CD4-positive, alpha-beta T cell (primary cell): ENCODE results near the gene ACD. TPM values are rescaled to one million over a fixed set of nuclear protein-coding genes. Genes with fewer than 3 reads are reported as not detected.
A peak's percentile ranks its signal among the peaks of the same experiment; 100 is the strongest.

Experiments used
- ATAC-seq: fragments of 200-7000 bp; cut with Tn5 transposase; one replicate; pipeline ENCODE4 v1.10.0; 2022; ENCODE audit warnings: mild to moderate bottlenecking; ENCODE audit not compliant: poor library complexity
- CTCF ChIA-PET: fragments of 350-600 bp; sonication (Branson Sonifier 250); formaldehyde crosslinking; loops from one replicate; lab custom pipeline; 2021; ENCODE audit warnings: antibody characterized with exemption, inconsistent platforms; lab: Charles Lee
- POLR2A ChIA-PET: fragments of 350-600 bp; sonication (Branson Sonifier 250); formaldehyde crosslinking; loops from one replicate; lab custom pipeline; 2021; ENCODE audit warnings: antibody characterized with exemption, inconsistent platforms; lab: Charles Lee
- DNase-seq, 14 experiments: peaks; one replicate each; pipeline ENCODE4 v3.0.0-alpha.2; 2013 to 2020; ENCODE audit warnings: mixed read lengths in 2 of 14
- H3K27ac ChIP-seq, 2 donors: one replicate each; pipeline versions ENCODE4 v1.5.1 to v1.7.0; 2013; ENCODE audit warnings: low read length in 2 of 2, low read depth in 1 of 2, mild to moderate bottlenecking in 1 of 2
- H3K27me3 ChIP-seq, 2 experiments: 1 replicate in 1 of 2; 2 replicates in 1 of 2; pipeline versions ENCODE4 v1.6.1 to v1.7.0; 2013; ENCODE audit warnings: low read length in 2 of 2, control low read depth in 1 of 2, mild to moderate bottlenecking in 1 of 2, moderate library complexity in 1 of 2; ENCODE audit not compliant: insufficient read depth in 2 of 2, control insufficient read depth in 1 of 2
- H3K36me3 ChIP-seq: one replicate; pipeline ENCODE4 v1.6.1; 2013; ENCODE audit warnings: low read length, control low read depth; ENCODE audit not compliant: insufficient read depth
- H3K4me1 ChIP-seq: one replicate; pipeline ENCODE4 v1.6.1; 2013; ENCODE audit warnings: low read length, control low read depth; ENCODE audit not compliant: insufficient read depth
- H3K4me3 ChIP-seq: one replicate; pipeline ENCODE4 v1.5.1; 2013; ENCODE audit warnings: mild to moderate bottlenecking, low read length, moderate library complexity
- H3K9me3 ChIP-seq, 2 experiments: 1 replicate in 1 of 2; 2 replicates in 1 of 2; pipeline versions ENCODE4 v1.6.1 to v1.7.0; 2013; ENCODE audit warnings: low read length in 2 of 2, mild to moderate bottlenecking in 2 of 2, control low read depth in 1 of 2, moderate library complexity in 1 of 2; ENCODE audit not compliant: control insufficient read depth in 1 of 2, insufficient read depth in 1 of 2
- H3K27ac Mint-ChIP-seq: one replicate; pipeline ENCODE4 v1.8.0; 2020; ENCODE audit warnings: mixed read lengths
- H3K27me3 Mint-ChIP-seq: one replicate; pipeline ENCODE4 v1.8.0; 2021; ENCODE audit warnings: mixed read lengths
- H3K36me3 Mint-ChIP-seq: one replicate; pipeline ENCODE4 v1.8.0; 2021; ENCODE audit warnings: low read depth, mixed read lengths
- H3K4me1 Mint-ChIP-seq: one replicate; pipeline ENCODE4 v1.8.0; 2021; ENCODE audit warnings: low read depth, mixed read lengths
- H3K4me3 Mint-ChIP-seq: one replicate; pipeline ENCODE4 v1.8.0; 2020; ENCODE audit warnings: mild to moderate bottlenecking, mixed read lengths
- H3K9me3 Mint-ChIP-seq: one replicate; pipeline ENCODE4 v1.8.0; 2020; ENCODE audit warnings: mixed read lengths
- CTCF ChIP-seq: fragments of 200-600 bp; IDR thresholded peaks from one replicate; pipeline ENCODE4 v1.8.0; 2022; ENCODE audit warnings: antibody characterized with exemption, mild to moderate bottlenecking
- intact Hi-C, 2 experiments: fragments of 100-400 bp; cut with DNase I in 1 of 2; cut with micrococcal nuclease in 1 of 2; formaldehyde crosslinking; loops; one replicate each; pipeline versions ENCODE4 v1.15.1 to v1.9.0; 2023 to 2025; cut with DNase I, micrococcal nuclease
- total RNA-seq, 174 experiments: library from RNA in 2 of 174; stranded (reverse) in 2 of 174; gene quantifications; one replicate each; pipeline ENCODE4 v1.2.3 and lab custom pipeline; 2021 to 2026

ACD gene
- total RNA-seq, 2 experiments from 2014 or later = 21.6 to 26.0 TPM

- H3K27ac ChIP-seq = peak overlapping the region; percentile 36 to 83
- peaks cover 12% of the 10 kb centered on the region for H3K4me1 Mint-ChIP-seq
- ATAC-seq = no peak
- no peaks in the 10 kb centered on the region for H3K27me3 ChIP-seq
- ChIA-PET POLR2A (interaction anchor here (0.8 to 5.8 kb wide), 4 partner anchors 12 to 110 kb away, joined by 3 to 75 read pairs (median 39); partner anchors contain the start of genes ACD and CTCF), CTCF (interaction anchor here (1.5 kb wide), 1 partner anchor 133 kb away, joined by 4 read pairs; no protein-coding TSS in a partner anchor)
- H3K9me3 ChIP-seq = no peaks in the 10 kb centered on the region
- TF ChIP-seq CTCF = no peak
- H3K36me3 Mint-ChIP-seq = peaks cover 50% of the 10 kb centered on the region
- no peak overlapping the region for H3K4me3 Mint-ChIP-seq
- H3K4me1 ChIP-seq = peaks cover 42% of the 10 kb centered on the region
- H3K4me3 ChIP-seq = no peak overlapping the region
- no peak overlapping the region for H3K27ac Mint-ChIP-seq
- H3K27me3 Mint-ChIP-seq = no peaks in the 10 kb centered on the region
- peak in 1 of 14 experiments; percentile 24 for DNase-seq
- intact Hi-C loops = no loop called here
- H3K36me3 ChIP-seq = peaks cover 57% of the 10 kb centered on the region
- H3K9me3 Mint-ChIP-seq = no peaks in the 10 kb centered on the region
Measured at GRCh38 chr16:67647111-67647651, 12.9 kb downstream of the ACD start.

- intact Hi-C loops = loop anchor here in 1 of 2 experiments (1.0 kb wide), 1 partner anchor 124 kb away; no protein-coding TSS in a partner anchor
Measured at GRCh38 chr16:67645397-67646121, 14.5 kb downstream of the ACD start.

More at GRCh38 chr16:67645397-67646121, 14.5 kb downstream of the ACD start:
- ChIA-PET CTCF (interaction anchor here (0.6 to 7.4 kb wide), 16 partner anchors 13 to 140 kb away, joined by 3 to 65 read pairs (median 6); partner anchors contain the start of genes CTCF and RIPOR1), POLR2A (interaction anchor here (0.5 to 5.8 kb wide), 23 partner anchors 11 to 338 kb away, joined by 3 to 90 read pairs (median 4); partner anchors contain the start of genes ACD, ATP6V0D1, C16orf86 and CTCF)
- Histone ChIP-seq H3K27ac (peak overlapping the region; percentile 73 to 83), H3K9me3 (no peaks in the 10 kb centered on the region), H3K4me3 (peak overlapping the region; percentile 65), H3K4me1 (peaks cover 39% of the 10 kb centered on the region), H3K36me3 (peaks cover 40% of the 10 kb centered on the region), H3K27me3 (no peaks in the 10 kb centered on the region)
- peak; percentile 15 for ATAC-seq
- no peak for TF ChIP-seq CTCF
- peak overlapping the region; percentile 87 for H3K4me3 Mint-ChIP-seq
- H3K9me3 Mint-ChIP-seq = no peaks in the 10 kb centered on the region
- peaks cover 8% of the 10 kb centered on the region for H3K4me1 Mint-ChIP-seq
- H3K27me3 Mint-ChIP-seq = no peaks in the 10 kb centered on the region
- H3K36me3 Mint-ChIP-seq = peaks cover 34% of the 10 kb centered on the region
- H3K27ac Mint-ChIP-seq = peak overlapping the region; percentile 87
- DNase-seq = peak in 5 of 14 experiments; percentile 14 to 56 (median 45)
